GM12878 (cell line): Measurements from ENCODE around the gene CCDC27. TPM values are rescaled to one million over a fixed set of nuclear protein-coding genes. Genes with fewer than 3 reads are reported as not detected.

Source experiments
- ATAC-seq: fragments of 200-7000 bp; cut with Tn5 transposase; 3 replicates; pipeline ENCODE4 v1.9.1; 2020; ENCODE audit warnings: mild to moderate bottlenecking, moderate library complexity
- BruUV-seq: library from RNA; stranded (reverse); fragments of 400-500 nt; replicated peaks from 2 replicates; lab custom pipeline; 2021; lab: Mats Ljungman, UMichigan
- CTCF ChIA-PET: fragments of 300-600 bp; sonication (Branson Sonifier 250); formaldehyde crosslinking; extraction: SDS; loops from one replicate; lab custom pipeline; 2021; ENCODE audit warnings: inconsistent platforms; lab: Yijun Ruan, JAX
- POLR2A ChIA-PET: fragments of 350-600 bp; formaldehyde crosslinking; extraction: SDS; loops from one replicate; lab custom pipeline; 2021; ENCODE audit warnings: inconsistent platforms; lab: Charles Lee
- RAD21 ChIA-PET: fragments of 300-600 bp; sonication (Branson Sonifier 250); formaldehyde crosslinking; loops from one replicate; lab custom pipeline; 2023; ENCODE audit warnings: antibody characterized with exemption; ENCODE audit not compliant: unreplicated experiment; lab: Charles Lee
- SMC1A ChIA-PET: fragments of 300-600 bp; sonication (Branson Sonifier 250); formaldehyde crosslinking; loops from one replicate; lab custom pipeline; 2023; ENCODE audit not compliant: unreplicated experiment, uncharacterized antibody; lab: Charles Lee
- DNase-seq: peaks from one replicate; pipeline ENCODE4 v3.0.0-alpha.2; 2011; ENCODE audit warnings: low read depth, low spot score
- FAIRE-seq: peaks from 3 replicates; lab custom pipeline; 2011; peaks lifted over from hg19 to GRCh38; lab: Jason Lieb, UNC
- H2AFZ ChIP-seq: 2 replicates; pipeline ENCODE4 v1.6.0; 2011; ENCODE audit warnings: low read depth, low read length, control low read depth; ENCODE audit not compliant: control insufficient read depth
- H3K27ac ChIP-seq: 2 replicates; pipeline ENCODE4 v1.5.1; 2011; ENCODE audit warnings: control low read depth; ENCODE audit not compliant: control insufficient read depth, insufficient read depth
- H3K27me3 ChIP-seq, 2 experiments: replicated peaks in 1 of 2; 2 replicates each; pipeline versions ENCODE4 v1.6.0 to v1.6.1; 2011; ENCODE audit warnings: low read length in 1 of 2; ENCODE audit not compliant: control insufficient read depth in 2 of 2, insufficient read depth in 2 of 2
- H3K36me3 ChIP-seq, 2 experiments: 2 replicates each; pipeline ENCODE4 v1.5.1; 2011; ENCODE audit warnings: low read length in 1 of 2; ENCODE audit not compliant: control insufficient read depth in 2 of 2, insufficient read depth in 2 of 2
- H3K4me1 ChIP-seq: 2 replicates; pipeline ENCODE4 v1.6.1; 2011; ENCODE audit warnings: mild to moderate bottlenecking, low read length, moderate library complexity, mixed read lengths; ENCODE audit not compliant: control insufficient read depth, insufficient read depth
- H3K4me2 ChIP-seq: 2 replicates; pipeline ENCODE4 v1.6.0; 2011; ENCODE audit warnings: control low read depth; ENCODE audit not compliant: control insufficient read depth, insufficient read depth
- H3K4me3 ChIP-seq: fragments of 200-600 bp; sonication (generic); 2 replicates; pipeline ENCODE4 v1.5.1; 2016
- H3K79me2 ChIP-seq: 2 replicates; pipeline ENCODE4 v1.6.0; 2011; ENCODE audit warnings: low read length; ENCODE audit not compliant: control insufficient read depth, insufficient read depth
- H3K9ac ChIP-seq: 2 replicates; pipeline ENCODE4 v1.8.0; 2011; ENCODE audit warnings: low read length, control low read depth, mixed read lengths; ENCODE audit not compliant: control insufficient read depth, insufficient read depth
- H3K9me3 ChIP-seq: replicated peaks from 3 replicates; pipeline ENCODE4 v1.5.1; 2011; ENCODE audit warnings: mild to moderate bottlenecking, low read length; ENCODE audit not compliant: control insufficient read depth, insufficient read depth
- H4K20me1 ChIP-seq: 2 replicates; pipeline ENCODE4 v1.6.0; 2011; ENCODE audit not compliant: control insufficient read depth, insufficient read depth
- EGR1 ChIP-seq, 2 experiments: IDR thresholded peaks; 1 replicate in 1 of 2; 2 replicates in 1 of 2; pipeline ENCODE4 v1.6.1; 2011 to 2012; ENCODE audit warnings: low read depth in 2 of 2, low read length in 2 of 2, borderline replicate concordance in 1 of 2, mild to moderate bottlenecking in 1 of 2, moderate library complexity in 1 of 2
- PML ChIP-seq: IDR thresholded peaks from 2 replicates; pipeline ENCODE4 v1.6.1; 2012; ENCODE audit warnings: low read length, inconsistent platforms
- POU2F2 ChIP-seq: IDR thresholded peaks from 3 replicates; pipeline ENCODE4 v1.6.1; 2011; ENCODE audit warnings: low read depth, mild to moderate bottlenecking, low read length, borderline replicate concordance
- RFX5 ChIP-seq: IDR thresholded peaks from 2 replicates; pipeline ENCODE4 v1.6.1; 2011; ENCODE audit warnings: low read depth, low read length, improper control_type of control experiment
- ZBED1 ChIP-seq: IDR thresholded peaks from 2 replicates; pipeline ENCODE4 v1.6.1; 2016; ENCODE audit warnings: borderline replicate concordance
- ZSCAN29 ChIP-seq: fragments of 450-650 bp; IDR thresholded peaks from 2 replicates; pipeline ENCODE4 v1.6.1; 2017; ENCODE audit warnings: mild to moderate bottlenecking, moderate library complexity
- WGBS: methylation state at CpG from one replicate; pipeline ENCODE4 v1.1.6; 2016; ENCODE audit warnings: low lambda C conversion rate; ENCODE audit not compliant: insufficient replicate concordance, insufficient coverage; ENCODE audit errors: missing lambda C conversion rate; 5-methylcytosine and 5-hydroxymethylcytosine counted together
- in situ Hi-C: fragments of 300-500 bp; cut with MboI; formaldehyde crosslinking; loops from 9 replicates; pipeline ENCODE4 v1.14.3; 2018; ENCODE audit warnings: mixed read lengths
- intact Hi-C: fragments of 100-400 bp; cut with micrococcal nuclease; formaldehyde crosslinking; loops from one replicate; pipeline ENCODE4 v1.14.2; 2022; ENCODE audit not compliant: unreplicated experiment
- polyA plus RNA-seq, 11 experiments: library from polyadenylated mRNA; depleted of rRNA in 4 of 11; unstranded in 6 of 11; stranded (reverse) in 5 of 11; fragments of >200 nt; fragmentation: Nextera tagmentation in 4 of 11; fragmentation: Illumina TruSeq in 1 of 11; extraction: Ambion mirVana in 4 of 11; extraction: Trizol in 1 of 11; gene quantifications; 1 replicate in 1 of 11; 2 replicates in 10 of 11; pipeline versions ENCODE4 v1.2.1 to v1.2.3, GENCODE V29; 2011 to 2016; ENCODE audit warnings: inconsistent platforms in 2 of 11, missing spikeins in 2 of 11, low read depth in 1 of 11
- total RNA-seq, 4 experiments: library from RNA; depleted of rRNA in 3 of 4; stranded (reverse); fragments of >200 nt in 3 of 4; fragmentation: Illumina TruSeq in 1 of 4; extraction: Trizol in 1 of 4; gene quantifications; 2 replicates each; pipeline versions ENCODE4 v1.2.1 to v1.2.3, GENCODE V29; 2013 to 2021
- TF ChIP-seq, protein P1 (sequence below): fragments of 450-650 bp; IDR thresholded peaks from 2 replicates; pipeline ENCODE4 v1.6.1; 2017; ENCODE audit warnings: borderline replicate concordance
- TF ChIP-seq, protein P2 (sequence below): fragments of 450-650 bp; IDR thresholded peaks from 2 replicates; pipeline ENCODE4 v1.6.1; 2017; ENCODE audit warnings: mild to moderate bottlenecking
- TF ChIP-seq, protein P3 (sequence below): IDR thresholded peaks from 2 replicates; pipeline ENCODE4 v1.6.1; 2011; ENCODE audit warnings: mild to moderate bottlenecking, low read depth, low read length, moderate library complexity; ENCODE audit not compliant: insufficient replicate concordance

Gene CCDC27
- total and polyA plus RNA-seq, 10 of the 15 experiments (the other 5 are each of a cell fraction or from before 2014, with no cell fraction given): 0.05 TPM; not detected in 9

DNA sequence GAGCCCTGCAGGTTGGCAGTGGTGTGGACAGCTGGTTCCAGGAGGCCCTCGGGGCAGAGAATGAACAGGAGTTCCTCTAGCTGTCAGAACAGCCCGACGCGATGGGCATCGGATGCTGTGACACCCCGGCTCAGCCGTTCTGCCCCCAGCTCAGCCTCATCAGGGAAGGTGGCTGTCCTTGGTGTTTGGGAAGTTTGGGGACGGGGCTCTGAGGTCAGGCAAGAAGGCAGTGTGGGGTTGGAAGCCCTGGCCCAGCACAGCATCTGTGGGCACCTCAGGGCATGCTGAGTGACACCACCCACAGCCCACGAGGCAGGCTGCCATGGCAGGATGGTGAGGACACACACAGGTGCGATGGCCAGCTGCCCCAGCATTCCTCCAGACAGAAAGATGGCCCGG, 40.9 kb upstream of the CCDC27 start:
- Histone ChIP-seq H3K4me1 (no peaks in the 10 kb centered on the region), H2AFZ (no peak overlapping the region), H3K4me3 (no peak overlapping the region), H3K27ac (no peak overlapping the region), H3K27me3 (no peaks in the 10 kb centered on the region), H4K20me1 (no peaks in the 10 kb centered on the region; the same call in none of the 2 replicates), H3K4me2 (no peak overlapping the region), H3K36me3 (peaks cover 0 to 35% of the 10 kb centered on the region in 2 experiments; a peak in 2 of 4 replicates), H3K79me2 (no peaks in the 10 kb centered on the region), H3K9me3 (no peaks in the 10 kb centered on the region), H3K9ac (no peak overlapping the region)
- no TSS peak for BruUV-seq
- RAD21 ChIA-PET: no interaction called here
- DNase-seq (no peak), ATAC-seq (no peak), FAIRE-seq (no peak)
- intact Hi-C loops: no loop called here
- 75% methylated on average over 11 of the region's 11 CpGs for WGBS
- SMC1A ChIA-PET: interaction anchor here (0.5 kb wide), 1 partner anchor 74 kb away, joined by 3 read pairs; no protein-coding TSS in a partner anchor
- CTCF ChIA-PET: no interaction called here
- in situ Hi-C loops: no loop called here
- TF ChIP-seq, protein P1, sequence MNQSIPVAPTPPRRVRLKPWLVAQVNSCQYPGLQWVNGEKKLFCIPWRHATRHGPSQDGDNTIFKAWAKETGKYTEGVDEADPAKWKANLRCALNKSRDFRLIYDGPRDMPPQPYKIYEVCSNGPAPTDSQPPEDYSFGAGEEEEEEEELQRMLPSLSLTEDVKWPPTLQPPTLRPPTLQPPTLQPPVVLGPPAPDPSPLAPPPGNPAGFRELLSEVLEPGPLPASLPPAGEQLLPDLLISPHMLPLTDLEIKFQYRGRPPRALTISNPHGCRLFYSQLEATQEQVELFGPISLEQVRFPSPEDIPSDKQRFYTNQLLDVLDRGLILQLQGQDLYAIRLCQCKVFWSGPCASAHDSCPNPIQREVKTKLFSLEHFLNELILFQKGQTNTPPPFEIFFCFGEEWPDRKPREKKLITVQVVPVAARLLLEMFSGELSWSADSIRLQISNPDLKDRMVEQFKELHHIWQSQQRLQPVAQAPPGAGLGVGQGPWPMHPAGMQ: no peak
- TF ChIP-seq ZSCAN29: no peak
- no peak for TF ChIP-seq PML
- TF ChIP-seq, protein P2, sequence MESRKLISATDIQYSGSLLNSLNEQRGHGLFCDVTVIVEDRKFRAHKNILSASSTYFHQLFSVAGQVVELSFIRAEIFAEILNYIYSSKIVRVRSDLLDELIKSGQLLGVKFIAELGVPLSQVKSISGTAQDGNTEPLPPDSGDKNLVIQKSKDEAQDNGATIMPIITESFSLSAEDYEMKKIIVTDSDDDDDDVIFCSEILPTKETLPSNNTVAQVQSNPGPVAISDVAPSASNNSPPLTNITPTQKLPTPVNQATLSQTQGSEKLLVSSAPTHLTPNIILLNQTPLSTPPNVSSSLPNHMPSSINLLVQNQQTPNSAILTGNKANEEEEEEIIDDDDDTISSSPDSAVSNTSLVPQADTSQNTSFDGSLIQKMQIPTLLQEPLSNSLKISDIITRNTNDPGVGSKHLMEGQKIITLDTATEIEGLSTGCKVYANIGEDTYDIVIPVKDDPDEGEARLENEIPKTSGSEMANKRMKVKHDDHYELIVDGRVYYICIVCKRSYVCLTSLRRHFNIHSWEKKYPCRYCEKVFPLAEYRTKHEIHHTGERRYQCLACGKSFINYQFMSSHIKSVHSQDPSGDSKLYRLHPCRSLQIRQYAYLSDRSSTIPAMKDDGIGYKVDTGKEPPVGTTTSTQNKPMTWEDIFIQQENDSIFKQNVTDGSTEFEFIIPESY: no peak
- no peak for TF ChIP-seq RFX5
- no peak for TF ChIP-seq EGR1 (IDR thresholded peaks at IDR 0.05; ENCODE audit: borderline replicate concordance in 1 of 2, low read depth in 2 of 2, low read length in 2 of 2)
- TF ChIP-seq, protein P3, sequence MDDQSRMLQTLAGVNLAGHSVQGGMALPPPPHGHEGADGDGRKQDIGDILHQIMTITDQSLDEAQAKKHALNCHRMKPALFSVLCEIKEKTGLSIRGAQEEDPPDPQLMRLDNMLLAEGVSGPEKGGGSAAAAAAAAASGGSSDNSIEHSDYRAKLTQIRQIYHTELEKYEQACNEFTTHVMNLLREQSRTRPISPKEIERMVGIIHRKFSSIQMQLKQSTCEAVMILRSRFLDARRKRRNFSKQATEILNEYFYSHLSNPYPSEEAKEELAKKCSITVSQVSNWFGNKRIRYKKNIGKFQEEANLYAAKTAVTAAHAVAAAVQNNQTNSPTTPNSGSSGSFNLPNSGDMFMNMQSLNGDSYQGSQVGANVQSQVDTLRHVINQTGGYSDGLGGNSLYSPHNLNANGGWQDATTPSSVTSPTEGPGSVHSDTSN: no peak
- no peak for TF ChIP-seq POU2F2
- no peak for TF ChIP-seq ZBED1
- POLR2A ChIA-PET: no interaction called here
